ENCODE results near the gene PFKFB1. TPM values are rescaled to one million over a fixed set of nuclear protein-coding genes. Genes with fewer than 3 reads are reported as not detected.
"Not testable (repeated sequence)": the region's sequence is repeated elsewhere in the genome, so short reads cannot be mapped to it uniquely, and the experiment has no call there.

The PFKFB1 gene
- total RNA-seq, 2 donors from 2014 or later = 0.24 to 0.81 TPM

GRCh38 chrX:55006827-55007621, 13.0 kb upstream of the PFKFB1 start:
- H3K36me3 Mint-ChIP-seq = peaks cover 16% of the 10 kb centered on the region
- no peak for ATAC-seq
- H3K27ac Mint-ChIP-seq = no peak overlapping the region
- H3K9me3 Mint-ChIP-seq = no peaks in the 10 kb centered on the region
- H3K4me3 Mint-ChIP-seq = no peak overlapping the region
- peaks cover 10% of the 10 kb centered on the region in 2 donors for H3K4me1 Mint-ChIP-seq (ENCODE audit: low read depth in 2 of 2)
- H3K27me3 Mint-ChIP-seq = no peaks in the 10 kb centered on the region
- no peak for DNase-seq (ENCODE audit: low spot score)

- no peaks in the 10 kb centered on the region for H3K9me3 Mint-ChIP-seq
- no peak overlapping the region for H3K27ac Mint-ChIP-seq
- H3K27me3 Mint-ChIP-seq = peaks cover 0 to 7% of the 10 kb centered on the region in 2 donors
- no peak overlapping the region for H3K4me3 Mint-ChIP-seq
- ATAC-seq (no peak), DNase-seq (ENCODE audit: low spot score) (no peak)
- H3K4me1 Mint-ChIP-seq (ENCODE audit: low read depth in 2 of 2) = peaks cover 22 to 23% of the 10 kb centered on the region in 2 donors
- H3K36me3 Mint-ChIP-seq = peaks cover 23% of the 10 kb centered on the region
These were observed 11.3 kb upstream of the PFKFB1 start for GRCh38 chrX:55005256-55005655.

- peak overlapping the region in 1 of 2 donors; percentile 40 for H3K27ac Mint-ChIP-seq
- H3K4me3 Mint-ChIP-seq = no peak overlapping the region
- H3K9me3 Mint-ChIP-seq = no peaks in the 10 kb centered on the region
- no peak for ATAC-seq
- H3K27me3 Mint-ChIP-seq = peaks cover 0 to 7% of the 10 kb centered on the region in 2 donors
- peaks cover 23% of the 10 kb centered on the region for H3K36me3 Mint-ChIP-seq
- no peak for DNase-seq (ENCODE audit: low spot score)
- H3K4me1 Mint-ChIP-seq (ENCODE audit: low read depth in 2 of 2) = peaks cover 23 to 27% of the 10 kb centered on the region in 2 donors
These were observed 10.2 kb upstream of the PFKFB1 start for GRCh38 chrX:55004231-55004630.

- no peaks in the 10 kb centered on the region for H3K9me3 Mint-ChIP-seq
- ATAC-seq (peak; percentile 95), DNase-seq (ENCODE audit: low spot score) (peak; percentile 91)
- peaks cover 21% of the 10 kb centered on the region in 2 donors for H3K4me1 Mint-ChIP-seq (ENCODE audit: low read depth in 2 of 2)
- peak within 1 kb of the TSS; percentile 99 for H3K4me3 Mint-ChIP-seq
- peak within 1 kb of the TSS; percentile 91 to 95 for H3K27ac Mint-ChIP-seq
- peaks cover 0 to 7% of the 10 kb centered on the region in 2 donors for H3K27me3 Mint-ChIP-seq
- H3K36me3 Mint-ChIP-seq = peaks cover 15% of the 10 kb centered on the region
These were observed 6.0 kb upstream of the PFKFB1 start, which contains the start of gene APEX2 for GRCh38 chrX:54999717-55000598. TSS of gene APEX2 (plus strand) at chrX:55000363. CDS start at chrX:55000423, 60 bp downstream.

GRCh38 chrX:54995621-54996020, 1.6 kb upstream of the PFKFB1 start:
- Mint-ChIP-seq H3K4me1 (ENCODE audit: low read depth in 2 of 2) (peaks cover 6 to 11% of the 10 kb centered on the region in 2 donors), H3K9me3 (no peaks in the 10 kb centered on the region), H3K27ac (no peak overlapping the region), H3K27me3 (peaks cover 0 to 10% of the 10 kb centered on the region in 2 donors), H3K4me3 (no peak overlapping the region), H3K36me3 (peaks cover 3% of the 10 kb centered on the region)
- DNase-seq (ENCODE audit: low spot score) (no peak), ATAC-seq (no peak)

- Mint-ChIP-seq H3K27me3 (peaks cover 0 to 8% of the 10 kb centered on the region in 2 donors), H3K4me1 (ENCODE audit: low read depth in 2 of 2) (peaks cover 2 to 7% of the 10 kb centered on the region in 2 donors), H3K36me3 (no peaks in the 10 kb centered on the region), H3K27ac (no peak overlapping the region), H3K4me3 (no peak overlapping the region), H3K9me3 (no peaks in the 10 kb centered on the region)
- DNase-seq (ENCODE audit: low spot score) = no peak
- no peak for ATAC-seq
These were observed 822 bp upstream of the PFKFB1 start for GRCh38 chrX:54994668-54995351.

GRCh38 chrX:54992911-54993622, 921 bp downstream of the PFKFB1 start:
- no peak for ATAC-seq
- Mint-ChIP-seq H3K36me3 (no peaks in the 10 kb centered on the region), H3K4me3 (no peak overlapping the region), H3K27me3 (peaks cover 0 to 12% of the 10 kb centered on the region in 2 donors), H3K4me1 (ENCODE audit: low read depth in 2 of 2) (no peaks in the 10 kb centered on the region), H3K9me3 (no peaks in the 10 kb centered on the region), H3K27ac (no peak overlapping the region)
- no peak for DNase-seq (ENCODE audit: low spot score)

- DNase-seq (ENCODE audit: low spot score) (no peak), ATAC-seq (no peak)
- Mint-ChIP-seq H3K4me1 (ENCODE audit: low read depth in 2 of 2) (no peaks in the 10 kb centered on the region), H3K27ac (no peak overlapping the region), H3K9me3 (no peaks in the 10 kb centered on the region), H3K4me3 (no peak overlapping the region), H3K36me3 (no peaks in the 10 kb centered on the region), H3K27me3 (peaks cover 0 to 15% of the 10 kb centered on the region in 2 donors)
These were observed 2.3 kb downstream of the PFKFB1 start for GRCh38 chrX:54991706-54992105.

- not testable (repeated sequence) for H3K4me3 Mint-ChIP-seq; H3K27ac Mint-ChIP-seq; H3K36me3 Mint-ChIP-seq; H3K4me1 Mint-ChIP-seq (ENCODE audit: low read depth in 2 of 2); DNase-seq (ENCODE audit: low spot score); ATAC-seq; H3K9me3 Mint-ChIP-seq
- peaks cover 0 to 16% of the 10 kb centered on the region in 2 donors for H3K27me3 Mint-ChIP-seq
These were observed 10.7 kb downstream of the PFKFB1 start for GRCh38 chrX:54983306-54983705.

GRCh38 chrX:54980334-54980733, 13.7 kb downstream of the PFKFB1 start:
- Mint-ChIP-seq H3K9me3 (no peaks in the 10 kb centered on the region), H3K27ac (no peak overlapping the region), H3K27me3 (peaks cover 0 to 18% of the 10 kb centered on the region in 2 donors), H3K4me1 (ENCODE audit: low read depth in 2 of 2) (no peaks in the 10 kb centered on the region), H3K4me3 (no peak overlapping the region), H3K36me3 (no peaks in the 10 kb centered on the region)
- DNase-seq (ENCODE audit: low spot score) (no peak), ATAC-seq (no peak)

- H3K36me3 Mint-ChIP-seq = no peaks in the 10 kb centered on the region
- H3K27ac Mint-ChIP-seq = no peak overlapping the region
- no peak overlapping the region for H3K4me3 Mint-ChIP-seq
- no peak for ATAC-seq
- no peak for DNase-seq (ENCODE audit: low spot score)
- H3K9me3 Mint-ChIP-seq = no peaks in the 10 kb centered on the region
- no peaks in the 10 kb centered on the region for H3K4me1 Mint-ChIP-seq (ENCODE audit: low read depth in 2 of 2)
- peaks cover 0 to 11% of the 10 kb centered on the region in 2 donors for H3K27me3 Mint-ChIP-seq
These were observed 14.6 kb downstream of the PFKFB1 start for GRCh38 chrX:54979432-54979831.

- no peaks in the 10 kb centered on the region for H3K36me3 Mint-ChIP-seq
- no peak for DNase-seq (ENCODE audit: low spot score)
- no peak for ATAC-seq
- H3K4me1 Mint-ChIP-seq (ENCODE audit: low read depth in 2 of 2) = no peaks in the 10 kb centered on the region
- no peak overlapping the region for H3K4me3 Mint-ChIP-seq
- H3K9me3 Mint-ChIP-seq = no peaks in the 10 kb centered on the region
- no peak overlapping the region for H3K27ac Mint-ChIP-seq
- H3K27me3 Mint-ChIP-seq = peaks cover 5 to 12% of the 10 kb centered on the region in 2 donors
These were observed 15.5 kb downstream of the PFKFB1 start for GRCh38 chrX:54978448-54978847.

GRCh38 chrX:54977387-54977786, 16.6 kb downstream of the PFKFB1 start:
- Mint-ChIP-seq H3K27me3 (peaks cover 5 to 20% of the 10 kb centered on the region in 2 donors), H3K27ac (no peak overlapping the region), H3K9me3 (no peaks in the 10 kb centered on the region), H3K36me3 (no peaks in the 10 kb centered on the region), H3K4me3 (no peak overlapping the region), H3K4me1 (ENCODE audit: low read depth in 2 of 2) (no peaks in the 10 kb centered on the region)
- no peak for DNase-seq (ENCODE audit: low spot score)
- ATAC-seq = no peak

Data from natural killer cell treated with Interleukin-12 subunit alpha and Interleukin-12 subunit beta and Interleukin-15 and Interleukin-18, amount 100 ng/mL, for 72 hours (primary cell).